Heart right ventricle (tissue), 16 donors: Measurements from ENCODE around the gene NCKIPSD. TPM values are rescaled to one million over a fixed set of nuclear protein-coding genes. Genes with fewer than 3 reads are reported as not detected.

ENCODE experiments used
- ATAC-seq, 8 donors: fragments of 200-7000 bp; cut with Tn5 transposase; one replicate each; pipeline ENCODE4 v1.9.1; 2020; ENCODE audit warnings: mild to moderate bottlenecking in 8 of 8, moderate library complexity in 8 of 8, moderate number of reproducible peaks in 1 of 8
- DNase-seq, 2 donors: peaks; one replicate each; pipeline ENCODE4 v3.0.0-alpha.2; 2020
- H3K27ac ChIP-seq, 10 donors: fragments of 200-600 bp; sonication (generic) in 2 of 10; one replicate each; pipeline versions ENCODE4 v1.5.0 to v1.8.0; 2020 to 2022; ENCODE audit warnings: mild to moderate bottlenecking in 3 of 10
- H3K27me3 ChIP-seq, 7 donors: fragments of 200-600 bp; one replicate each; pipeline ENCODE4 v1.8.0; 2021 to 2022; ENCODE audit warnings: mild to moderate bottlenecking in 2 of 7
- H3K36me3 ChIP-seq, 9 donors: fragments of 200-600 bp; sonication (generic) in 1 of 9; one replicate each; pipeline versions ENCODE4 v1.5.0 to v1.8.0; 2020 to 2022; ENCODE audit warnings: mild to moderate bottlenecking in 2 of 9
- H3K4me1 ChIP-seq, 9 donors: fragments of 200-600 bp; sonication (generic) in 1 of 9; one replicate each; pipeline versions ENCODE4 v1.5.0 to v1.8.0; 2020 to 2022; ENCODE audit warnings: mild to moderate bottlenecking in 4 of 9
- H3K4me3 ChIP-seq, 10 donors: fragments of 200-600 bp; sonication (generic) in 2 of 10; one replicate each; pipeline versions ENCODE4 v1.5.0 to v1.8.0; 2020 to 2022; ENCODE audit warnings: mild to moderate bottlenecking in 7 of 10, moderate library complexity in 2 of 10
- H3K9me3 ChIP-seq, 11 donors: fragments of 200-600 bp in 10 of 11; sonication (generic) in 2 of 11; one replicate each; pipeline versions ENCODE4 v1.5.0 to v1.8.0; 2013 to 2022; ENCODE audit warnings: mild to moderate bottlenecking in 2 of 11, control low read depth in 1 of 11, moderate library complexity in 1 of 11
- WGBS, 2 donors: extraction: QIAGEN DNeasy Blood & Tissue Kit; methylation state at CpG; one replicate each; pipeline ENCODE4 v1.1.7; 2013; ENCODE audit warnings: inconsistent platforms in 1 of 2; 5-methylcytosine and 5-hydroxymethylcytosine counted together
- intact Hi-C, 10 donors: fragments of 100-400 bp; cut with DNase I; formaldehyde crosslinking; loops; one replicate each; pipeline versions ENCODE4 v1.11.1 to v1.14.2; 2022
- polyA plus RNA-seq, 2 donors: library from polyadenylated mRNA; stranded (reverse); fragments of 200-250 nt; gene quantifications; one replicate each; pipeline ENCODE4 v1.2.3, GENCODE V29; 2013
- total RNA-seq, 10 donors: library from RNA; stranded (reverse); fragmentation: NEBNext Ultra II Directional in 3 of 10; extraction: Animal tissue kit (Norgen Biotek cat#: 25700) in 3 of 10; gene quantifications; one replicate each; pipeline versions ENCODE4 v1.2.1 to v1.2.4, GENCODE V29; 2021 to 2023
- TF ChIP-seq, protein P1 (sequence below), 9 donors: fragments of 200-600 bp; sonication (generic) in 2 of 9; IDR thresholded peaks; one replicate each; pipeline versions ENCODE4 v1.5.0 to v1.8.0; 2021 to 2022; ENCODE audit warnings: antibody characterized with exemption in 9 of 9, mild to moderate bottlenecking in 5 of 9, moderate library complexity in 1 of 9
- donor health status: Arrhythmogenic right ventricular cardiomyopathy.
- donor health status: ischemic (EF 13 %, LVEDD 7.1; RV severe dilation, severe dysfunction).
- donor health status: healthy with polysubstance abuse.
- donor health status: DM: no; HTN: yes; CAD: no.
- donor health status: DM: no; HTN: no; CAD: no.
- donor health status: ischemic (EF 25% LVEDD 6.9; RV normal size, moderate dysfunction).
- donor health status: ischemic (EF 25% LVEDD 5.7; RV mildly dilated, moderate dysfunction).
- donor health status: healthy.
- donor health status: DM: yes; HTN: yes; CAD: no.
- donor health status: Ischemic cardiomyopathy.
- donor health status: ischemic (EF 35%, LVEDD 5.7; RV mildly dilated, moderate dysfunction).
- donor health status: nonischemic (EF 11% LVEDD 7.7; RV severe dilation, severe dysfunction).
- donor health status: DM: yes; HTN: yes; CAD: no.
- donor health status: PGD.
- donor health status: ischemic (EF 29% LVEDD 5.4; RV normal size, mild dysfunction).
- donor health status: nonischemic (EF 23%, LVEDD 6.1; RV moderate dilation, normal function).

The NCKIPSD gene
- total and polyA plus RNA-seq, 12 donors: 9.4 to 21.1 (median 14.6) TPM

DNA sequence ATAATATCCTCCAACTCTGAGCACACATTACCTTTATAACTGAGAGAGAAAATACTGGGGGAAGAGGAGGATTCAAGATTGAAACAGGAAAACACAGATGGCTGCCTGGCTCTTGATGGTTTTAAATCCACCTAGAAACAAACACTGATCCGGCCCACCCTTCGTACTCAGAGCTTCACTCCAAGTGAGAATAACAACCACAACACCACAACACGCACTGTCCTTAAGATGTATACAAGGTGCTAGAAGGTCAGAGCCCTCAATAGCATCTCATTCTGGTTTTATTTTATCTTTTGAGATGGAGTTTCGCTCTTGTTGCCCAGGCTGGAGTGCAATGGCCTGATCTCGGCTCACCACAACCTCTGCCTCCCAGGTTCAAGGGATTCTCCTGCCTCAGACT lies 21.4 kb upstream of the NCKIPSD start:
- no peak for DNase-seq
- Histone ChIP-seq H3K9me3 (no peaks in the 10 kb centered on the region), H3K4me3 (no peak overlapping the region), H3K27me3 (no peaks in the 10 kb centered on the region), H3K4me1 (peaks cover 0 to 64% (median 35%) of the 10 kb centered on the region in 9 donors), H3K27ac (no peak overlapping the region), H3K36me3 (peaks cover 0 to 80% (median 8%) of the 10 kb centered on the region in 9 donors)
- WGBS, 2 donors: 85 to 89% methylated on average over 5 of the region's 5 CpGs
- intact Hi-C loops: no loop called here
- TF ChIP-seq, protein P1, sequence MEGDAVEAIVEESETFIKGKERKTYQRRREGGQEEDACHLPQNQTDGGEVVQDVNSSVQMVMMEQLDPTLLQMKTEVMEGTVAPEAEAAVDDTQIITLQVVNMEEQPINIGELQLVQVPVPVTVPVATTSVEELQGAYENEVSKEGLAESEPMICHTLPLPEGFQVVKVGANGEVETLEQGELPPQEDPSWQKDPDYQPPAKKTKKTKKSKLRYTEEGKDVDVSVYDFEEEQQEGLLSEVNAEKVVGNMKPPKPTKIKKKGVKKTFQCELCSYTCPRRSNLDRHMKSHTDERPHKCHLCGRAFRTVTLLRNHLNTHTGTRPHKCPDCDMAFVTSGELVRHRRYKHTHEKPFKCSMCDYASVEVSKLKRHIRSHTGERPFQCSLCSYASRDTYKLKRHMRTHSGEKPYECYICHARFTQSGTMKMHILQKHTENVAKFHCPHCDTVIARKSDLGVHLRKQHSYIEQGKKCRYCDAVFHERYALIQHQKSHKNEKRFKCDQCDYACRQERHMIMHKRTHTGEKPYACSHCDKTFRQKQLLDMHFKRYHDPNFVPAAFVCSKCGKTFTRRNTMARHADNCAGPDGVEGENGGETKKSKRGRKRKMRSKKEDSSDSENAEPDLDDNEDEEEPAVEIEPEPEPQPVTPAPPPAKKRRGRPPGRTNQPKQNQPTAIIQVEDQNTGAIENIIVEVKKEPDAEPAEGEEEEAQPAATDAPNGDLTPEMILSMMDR (IDR thresholded peaks at IDR 0.05): no peak
- ATAC-seq: no peak

DNA sequence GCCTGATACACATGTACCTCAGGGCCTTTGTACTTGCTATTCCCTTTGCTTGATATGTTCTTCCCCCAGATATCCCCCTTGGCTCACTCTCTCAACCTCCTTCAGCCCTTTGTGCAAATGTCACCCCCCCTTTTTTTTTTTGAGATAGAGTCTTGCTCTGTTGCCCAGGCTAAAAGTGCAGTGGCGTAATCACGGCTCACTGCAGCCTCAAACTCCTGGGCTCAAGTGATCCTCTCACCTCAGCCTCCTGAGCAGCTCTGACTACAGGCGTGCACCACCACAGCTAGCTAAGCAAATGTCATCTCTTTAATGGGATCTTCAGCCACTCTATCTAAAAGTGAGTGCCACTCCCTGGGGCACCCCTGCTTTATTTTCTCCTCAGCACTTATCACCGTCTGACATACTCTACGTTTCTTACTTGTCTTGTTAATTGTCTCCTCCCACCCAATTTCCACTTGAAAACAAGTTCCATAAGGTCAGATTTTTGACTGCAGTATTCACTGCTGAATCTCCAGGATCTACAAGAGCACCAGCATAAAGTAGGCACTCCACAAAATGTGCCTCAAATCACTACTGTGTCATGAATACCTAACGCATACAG lies 16.7 kb upstream of the NCKIPSD start:
- H3K27ac ChIP-seq: peak overlapping the region in 1 of 10 donors; percentile 67
- TF ChIP-seq, protein P1 (IDR thresholded peaks at IDR 0.05): no peak
- intact Hi-C loops: no loop called here
- H3K4me1 ChIP-seq: peaks cover 0 to 47% (median 22%) of the 10 kb centered on the region in 9 donors
- WGBS, 2 donors: 85 to 87% methylated on average over 6 of the region's 6 CpGs
- no peaks in the 10 kb centered on the region for H3K9me3 ChIP-seq
- H3K27me3 ChIP-seq: no peaks in the 10 kb centered on the region
- no peak overlapping the region for H3K4me3 ChIP-seq
- DNase-seq (no peak), ATAC-seq (no peak)
- H3K36me3 ChIP-seq: peaks cover 0 to 75% (median 6%) of the 10 kb centered on the region in 9 donors

DNA sequence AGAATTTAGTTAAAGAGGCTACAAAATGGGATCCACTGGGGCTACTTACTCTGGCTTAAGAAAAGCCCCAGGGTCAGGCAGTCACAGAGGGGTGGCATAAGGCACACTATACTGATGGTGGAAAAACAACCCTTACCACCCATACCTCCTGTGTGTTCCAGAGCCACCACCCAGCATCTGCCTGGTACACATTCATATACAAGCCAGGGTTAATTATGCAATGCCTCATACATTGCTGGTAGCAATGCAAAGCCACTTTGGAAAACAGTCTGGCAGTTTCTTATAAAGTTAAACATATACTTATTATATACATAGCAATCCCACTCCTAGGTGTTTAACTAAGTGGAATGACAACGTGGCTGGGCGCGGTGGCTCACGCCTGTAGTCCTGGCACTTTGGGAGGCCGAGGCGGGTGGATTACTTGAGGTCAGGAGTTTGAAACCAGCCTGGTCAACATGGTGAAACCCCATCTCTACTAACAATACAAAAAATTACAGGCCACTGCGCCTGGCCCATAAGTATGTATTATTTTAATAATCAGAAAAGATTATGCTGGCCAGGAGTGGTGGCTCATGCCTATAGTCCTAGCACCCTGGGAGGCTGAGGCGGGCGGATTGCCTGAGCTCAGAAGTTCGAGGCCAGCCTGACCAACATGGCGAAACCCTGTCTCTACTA lies 15.2 kb upstream of the NCKIPSD start:
- Histone ChIP-seq H3K36me3 (peaks cover 0 to 61% (median 0%) of the 10 kb centered on the region in 9 donors), H3K4me1 (peaks cover 0 to 53% (median 23%) of the 10 kb centered on the region in 9 donors), H3K27me3 (no peaks in the 10 kb centered on the region), H3K9me3 (no peaks in the 10 kb centered on the region), H3K4me3 (no peak overlapping the region), H3K27ac (peak overlapping the region in 1 of 10 donors; percentile 7)
- no peak for ATAC-seq
- DNase-seq: no peak
- WGBS, 2 donors: 91 to 94% methylated on average over 11 of the region's 11 CpGs
- intact Hi-C loops: no loop called here
- TF ChIP-seq, protein P1 (IDR thresholded peaks at IDR 0.05): no peak

DNA sequence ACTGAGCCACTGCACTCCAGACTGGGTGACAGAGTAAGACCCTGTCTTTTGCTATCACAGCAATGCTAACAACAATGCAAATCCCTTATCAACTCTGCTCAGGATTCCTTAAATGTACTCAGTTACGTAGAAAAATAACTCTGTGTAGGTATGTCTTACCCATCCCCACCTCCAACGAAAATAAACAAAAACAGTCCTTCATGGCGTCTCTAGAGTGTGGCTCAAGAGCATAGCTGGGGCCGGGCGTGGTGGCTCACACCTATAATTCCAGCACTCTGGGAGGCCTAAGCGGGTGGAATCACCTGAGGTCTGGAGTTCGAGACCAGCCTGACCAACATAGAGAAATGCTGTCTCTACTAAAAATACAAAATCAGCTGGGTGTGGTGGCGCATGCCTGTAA lies 13.2 kb upstream of the NCKIPSD start:
- 96 to 98% methylated on average over 8 of the region's 8 CpGs for WGBS, 2 donors

More for the DNA sequence above, 13.2 kb upstream of the NCKIPSD start:
- Histone ChIP-seq H3K4me1 (peaks cover 0 to 66% (median 42%) of the 10 kb centered on the region in 9 donors), H3K9me3 (no peaks in the 10 kb centered on the region), H3K36me3 (peaks cover 0 to 61% (median 4%) of the 10 kb centered on the region in 9 donors), H3K27me3 (no peaks in the 10 kb centered on the region), H3K27ac (no peak overlapping the region), H3K4me3 (no peak overlapping the region)
- intact Hi-C loops: no loop called here
- TF ChIP-seq, protein P1 (IDR thresholded peaks at IDR 0.05): no peak
- DNase-seq: no peak
- ATAC-seq: no peak
